Sigmoid colon (tissue), 4 donors: ENCODE results near the gene RAB40B.

Experiments
- POLR2A ChIP-seq, 2 donors: fragments of 450-650 bp; IDR thresholded peaks; one replicate each; pipeline ENCODE4 v1.6.1; 2016; ENCODE audit warnings: antibody characterized with exemption in 2 of 2, mild to moderate bottlenecking in 2 of 2, moderate library complexity in 2 of 2
- POLR2AphosphoS5 ChIP-seq, 4 donors: sonication (generic); formaldehyde crosslinking; IDR thresholded peaks; one replicate each; pipeline ENCODE4 v1.6.1; 2017; ENCODE audit warnings: antibody characterized with exemption in 4 of 4
- TF ChIP-seq, protein P1 (sequence below), 4 experiments: fragments of 450-650 bp in 3 of 4; fragments of 200-600 bp in 1 of 4; IDR thresholded peaks; one replicate each; pipeline ENCODE4 v1.5.1; 2016 to 2019; ENCODE audit warnings: antibody characterized with exemption in 4 of 4, mild to moderate bottlenecking in 3 of 4, moderate library complexity in 2 of 4

GRCh38 chr17:82696916-82697807 is 1.3 kb downstream of the RAB40B start:
- TF ChIP-seq POLR2AphosphoS5 (IDR thresholded peaks at IDR 0.05) (no peak), POLR2A (IDR thresholded peaks at IDR 0.05) (no peak)
- TF ChIP-seq, protein P1, sequence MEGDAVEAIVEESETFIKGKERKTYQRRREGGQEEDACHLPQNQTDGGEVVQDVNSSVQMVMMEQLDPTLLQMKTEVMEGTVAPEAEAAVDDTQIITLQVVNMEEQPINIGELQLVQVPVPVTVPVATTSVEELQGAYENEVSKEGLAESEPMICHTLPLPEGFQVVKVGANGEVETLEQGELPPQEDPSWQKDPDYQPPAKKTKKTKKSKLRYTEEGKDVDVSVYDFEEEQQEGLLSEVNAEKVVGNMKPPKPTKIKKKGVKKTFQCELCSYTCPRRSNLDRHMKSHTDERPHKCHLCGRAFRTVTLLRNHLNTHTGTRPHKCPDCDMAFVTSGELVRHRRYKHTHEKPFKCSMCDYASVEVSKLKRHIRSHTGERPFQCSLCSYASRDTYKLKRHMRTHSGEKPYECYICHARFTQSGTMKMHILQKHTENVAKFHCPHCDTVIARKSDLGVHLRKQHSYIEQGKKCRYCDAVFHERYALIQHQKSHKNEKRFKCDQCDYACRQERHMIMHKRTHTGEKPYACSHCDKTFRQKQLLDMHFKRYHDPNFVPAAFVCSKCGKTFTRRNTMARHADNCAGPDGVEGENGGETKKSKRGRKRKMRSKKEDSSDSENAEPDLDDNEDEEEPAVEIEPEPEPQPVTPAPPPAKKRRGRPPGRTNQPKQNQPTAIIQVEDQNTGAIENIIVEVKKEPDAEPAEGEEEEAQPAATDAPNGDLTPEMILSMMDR (IDR thresholded peaks at IDR 0.05): no peak
